Tibial nerve (tissue), 4 donors: ENCODE data around the gene TP53.

Experiments used
- EP300 ChIP-seq, 2 donors: sonication (generic); formaldehyde crosslinking; IDR thresholded peaks; one replicate each; pipeline ENCODE4 v1.6.1; 2017; ENCODE audit warnings: antibody characterized with exemption in 2 of 2, mild to moderate bottlenecking in 1 of 2
- POLR2A ChIP-seq, 2 donors: fragments of 450-650 bp; IDR thresholded peaks; one replicate each; pipeline ENCODE4 v1.6.1; 2017; ENCODE audit warnings: antibody characterized with exemption in 2 of 2, mild to moderate bottlenecking in 2 of 2, moderate library complexity in 2 of 2
- TF ChIP-seq, protein P1 (sequence below), 5 experiments: fragments of 200-600 bp in 3 of 5; fragments of 450-650 bp in 2 of 5; sonication (generic) in 3 of 5; IDR thresholded peaks; one replicate each; pipeline ENCODE4 v1.5.1; 2016 to 2019; ENCODE audit warnings: antibody characterized with exemption in 5 of 5, mild to moderate bottlenecking in 3 of 5, moderate library complexity in 2 of 5

DNA sequence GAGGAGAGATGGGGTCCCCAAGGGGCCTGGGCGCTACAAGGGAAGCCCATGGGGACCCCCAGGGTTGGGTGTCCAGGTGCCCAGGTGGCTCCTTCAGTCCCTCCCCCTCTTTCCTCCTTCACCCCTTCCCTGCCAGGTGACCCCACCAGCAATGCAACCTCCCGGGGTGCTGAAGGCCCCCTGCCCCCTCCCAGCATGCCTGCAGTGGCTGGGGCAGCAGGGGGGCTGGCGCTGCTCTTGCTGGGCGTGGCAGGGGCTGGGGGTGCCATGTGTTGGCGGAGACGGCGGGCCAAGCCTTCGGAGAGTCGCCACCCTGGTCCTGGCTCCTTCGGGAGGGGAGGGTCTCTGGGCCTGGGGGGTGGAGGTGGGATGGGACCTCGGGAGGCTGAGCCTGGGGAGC lies 21.7 kb upstream of the TP53 start:
- TF ChIP-seq, protein P1, sequence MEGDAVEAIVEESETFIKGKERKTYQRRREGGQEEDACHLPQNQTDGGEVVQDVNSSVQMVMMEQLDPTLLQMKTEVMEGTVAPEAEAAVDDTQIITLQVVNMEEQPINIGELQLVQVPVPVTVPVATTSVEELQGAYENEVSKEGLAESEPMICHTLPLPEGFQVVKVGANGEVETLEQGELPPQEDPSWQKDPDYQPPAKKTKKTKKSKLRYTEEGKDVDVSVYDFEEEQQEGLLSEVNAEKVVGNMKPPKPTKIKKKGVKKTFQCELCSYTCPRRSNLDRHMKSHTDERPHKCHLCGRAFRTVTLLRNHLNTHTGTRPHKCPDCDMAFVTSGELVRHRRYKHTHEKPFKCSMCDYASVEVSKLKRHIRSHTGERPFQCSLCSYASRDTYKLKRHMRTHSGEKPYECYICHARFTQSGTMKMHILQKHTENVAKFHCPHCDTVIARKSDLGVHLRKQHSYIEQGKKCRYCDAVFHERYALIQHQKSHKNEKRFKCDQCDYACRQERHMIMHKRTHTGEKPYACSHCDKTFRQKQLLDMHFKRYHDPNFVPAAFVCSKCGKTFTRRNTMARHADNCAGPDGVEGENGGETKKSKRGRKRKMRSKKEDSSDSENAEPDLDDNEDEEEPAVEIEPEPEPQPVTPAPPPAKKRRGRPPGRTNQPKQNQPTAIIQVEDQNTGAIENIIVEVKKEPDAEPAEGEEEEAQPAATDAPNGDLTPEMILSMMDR (IDR thresholded peaks at IDR 0.05) = no peak
- TF ChIP-seq POLR2A (IDR thresholded peaks at IDR 0.05) = no peak
- no peak for TF ChIP-seq EP300 (IDR thresholded peaks at IDR 0.05)
